ENCODE results near the gene VHLL.
A peak's percentile ranks its signal among the peaks of the same experiment; 100 is the strongest.
"Not testable (repeated sequence)": the region's sequence is repeated elsewhere in the genome, so short reads cannot be mapped to it uniquely, and the experiment has no call there.

The VHLL gene

DNA sequence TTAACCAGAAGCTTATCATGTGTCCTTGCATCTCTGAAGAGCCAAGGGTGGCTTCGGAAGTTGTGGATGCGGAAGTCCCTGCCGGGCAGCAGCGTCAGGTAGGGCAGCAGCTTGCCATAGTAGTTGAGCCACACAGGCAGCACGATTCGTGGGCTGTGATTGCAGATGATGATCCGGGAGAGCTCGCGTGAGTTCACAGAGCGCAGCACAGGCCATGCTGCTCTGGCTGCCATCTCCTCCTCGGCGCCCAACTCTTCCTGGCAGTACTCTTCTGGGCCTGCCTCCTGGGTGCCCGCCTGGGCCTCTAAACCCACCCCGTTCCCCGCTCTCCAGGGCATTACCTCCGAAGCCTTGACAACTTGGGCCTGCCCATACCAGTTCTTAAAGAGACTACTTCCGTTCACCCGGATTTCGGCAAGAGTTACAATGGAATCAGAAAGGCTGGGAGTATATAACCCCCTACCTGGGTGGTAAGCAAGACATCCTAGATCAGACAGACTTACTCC lies at the start of gene VHLL:
TSS of gene VHLL (minus strand) at position 456 of the 506 bp plus-strand sequence. CDS start at position 338, 118 bp downstream.
- no peak for DNase-seq

DNA sequence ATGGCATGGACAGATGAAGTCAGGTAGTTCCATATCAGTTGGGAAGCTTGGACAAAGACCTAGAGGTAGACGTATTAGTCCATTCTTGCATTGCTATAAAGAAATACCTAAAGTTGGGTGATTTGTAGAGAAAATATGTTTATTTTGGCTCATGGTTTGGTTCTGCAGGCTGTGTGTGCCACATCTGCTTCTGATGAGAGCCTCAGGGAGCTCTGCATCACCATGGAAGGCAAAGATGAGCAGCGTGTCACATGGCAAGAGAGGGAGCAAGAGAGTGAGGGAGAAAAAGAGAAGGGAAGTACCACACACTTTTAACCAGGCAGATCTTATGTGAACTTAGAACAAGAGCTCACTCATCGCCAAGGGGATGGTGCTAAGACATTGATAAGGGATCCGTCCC lies 48.2 kb upstream of the VHLL start:
- DNase-seq, result no peak

DNA sequence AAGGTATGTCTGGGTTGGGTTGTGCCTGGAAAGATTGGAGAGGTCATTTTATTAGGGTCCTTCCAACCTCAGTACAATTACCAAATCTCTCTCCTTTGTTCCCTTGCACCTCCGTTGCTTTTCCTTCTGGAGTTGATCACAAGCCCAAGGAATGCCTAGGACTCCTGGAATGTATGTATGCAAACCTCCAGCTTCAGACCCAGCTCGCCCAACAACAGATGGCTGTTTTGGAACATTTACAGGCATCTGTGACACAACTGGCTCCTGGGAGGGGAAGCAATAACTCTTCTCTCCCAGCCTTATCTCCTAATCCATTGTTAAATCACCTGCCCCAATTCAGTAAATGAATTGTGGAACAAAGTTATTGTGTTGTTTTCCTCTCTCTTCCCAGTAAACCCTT lies 47.5 kb upstream of the VHLL start:
- DNase-seq, result no peak

DNA sequence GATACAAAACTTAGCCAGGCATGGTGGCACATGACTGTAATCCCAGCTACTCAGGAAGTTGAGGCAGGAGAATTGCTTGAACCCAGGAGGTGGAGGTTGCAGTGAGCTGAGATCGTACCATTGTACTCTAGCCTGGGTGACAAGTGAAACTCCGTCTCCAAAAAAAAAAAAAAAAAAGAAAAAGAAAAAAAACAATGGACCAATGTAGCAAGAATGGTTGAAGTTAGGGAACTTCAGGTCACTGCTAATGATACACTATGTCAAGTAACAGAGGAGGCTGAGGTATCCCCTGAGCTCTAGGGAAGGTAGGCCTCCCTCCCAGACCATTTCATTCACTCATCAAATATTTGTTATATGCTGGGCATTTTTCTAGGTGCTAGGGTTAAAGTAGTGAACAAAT lies 46.9 kb upstream of the VHLL start:
- not testable (repeated sequence) for DNase-seq

DNA sequence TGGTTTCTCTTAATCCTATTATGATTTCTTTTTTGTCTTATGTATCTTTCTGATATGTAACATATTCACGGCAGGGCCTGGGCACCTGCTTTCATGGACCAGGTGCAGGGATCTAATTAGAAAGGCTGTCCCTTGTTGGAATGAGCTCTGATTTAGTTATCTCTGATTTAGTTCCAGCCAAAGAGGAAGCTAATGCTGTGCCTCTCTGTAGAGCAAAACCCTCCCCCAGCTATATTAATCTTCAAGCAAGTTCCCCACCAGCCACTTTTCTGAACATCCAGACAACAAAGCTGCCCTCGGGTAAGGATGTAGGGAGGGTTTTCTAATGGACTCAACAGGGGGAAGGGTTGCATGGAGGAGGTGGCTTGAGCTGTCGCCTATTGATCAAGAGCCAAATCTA lies 45.3 kb upstream of the VHLL start:
- no peak for DNase-seq

DNA sequence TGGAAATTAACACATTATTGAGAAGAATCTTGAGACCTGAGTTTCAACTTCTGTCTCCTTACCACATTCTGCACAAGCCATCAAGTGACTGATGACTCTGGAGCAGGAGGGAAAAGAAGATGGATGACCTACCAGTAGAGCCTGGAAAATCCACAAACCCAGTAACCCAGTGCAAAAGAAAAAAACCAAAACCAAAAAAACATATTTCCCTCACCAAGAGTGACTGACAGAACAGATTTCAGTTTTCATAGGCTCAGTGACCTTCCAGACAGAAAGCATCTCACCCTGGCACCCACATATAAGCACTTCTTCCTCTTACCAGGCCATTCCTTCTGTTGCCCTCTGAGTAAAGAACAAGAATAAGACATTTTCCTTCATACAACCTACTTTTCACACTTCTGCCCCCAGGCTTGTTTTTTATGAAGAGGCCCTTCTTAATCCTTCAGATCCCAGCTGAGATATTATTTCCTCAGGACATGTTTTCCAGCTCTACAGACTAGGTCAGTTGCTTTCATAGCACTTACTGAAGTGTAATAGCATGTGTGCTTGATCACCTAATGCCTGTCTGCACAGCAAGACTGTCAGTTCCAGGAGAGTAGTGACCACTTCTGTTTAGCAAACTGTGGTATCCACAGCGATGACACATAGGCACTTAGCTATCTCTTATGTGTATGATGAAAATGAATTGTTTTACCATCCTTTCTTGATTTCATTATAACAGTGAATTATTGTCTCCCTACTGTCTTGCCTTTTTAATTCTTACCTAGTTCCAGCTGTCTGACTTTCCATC lies 43.3 kb upstream of the VHLL start:
- no peak for DNase-seq

DNA sequence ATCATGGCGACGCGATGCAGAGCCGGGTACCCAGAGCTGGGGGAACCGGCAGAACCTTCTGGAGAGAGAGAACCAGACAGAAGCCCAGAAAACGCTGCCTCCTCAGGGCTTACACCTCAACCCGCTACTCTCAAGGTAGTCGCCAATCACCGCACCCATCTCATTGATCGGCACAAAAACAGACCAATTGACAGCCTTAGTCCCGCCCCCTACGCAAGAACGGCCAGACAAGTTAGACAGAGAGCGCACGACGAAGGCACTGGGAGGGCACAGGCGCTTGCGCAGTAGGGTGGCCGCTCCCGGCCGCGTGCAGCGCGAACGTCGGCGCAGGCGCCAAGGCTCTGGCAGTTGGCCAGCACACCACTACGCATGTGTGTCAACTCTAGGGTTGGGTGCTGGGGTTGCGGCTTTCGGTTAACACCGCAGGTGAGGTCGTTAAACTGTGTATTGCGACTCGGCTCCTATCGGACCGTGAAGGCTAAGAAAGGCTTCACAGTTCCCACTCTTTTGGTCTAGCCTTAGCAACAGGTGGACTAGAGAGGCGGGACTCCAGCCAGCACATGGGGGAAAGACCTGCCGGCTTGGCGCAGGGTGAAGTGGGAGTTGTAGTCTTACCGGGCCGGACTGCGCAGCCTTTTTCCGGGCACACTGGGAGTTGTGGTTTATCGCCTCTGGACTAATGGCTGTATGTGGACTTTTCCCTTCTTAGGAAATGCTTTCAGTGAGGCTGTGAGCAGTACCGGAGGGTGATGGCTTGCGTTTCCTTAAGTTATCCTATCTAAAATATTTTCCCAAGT lies 39.3 kb upstream of the VHLL start, which contains the start of the genes CCT3 and TSACC:
TSS of gene CCT3 (minus strand) at position 113 of the 797 bp plus-strand sequence. CDS start at position 5, 108 bp downstream.
TSS of gene TSACC (plus strand) at position 347 of the 797 bp plus-strand sequence. CDS start 1,232 bp downstream, outside the sequence.
- DNase-seq, result peak; percentile 99

DNA sequence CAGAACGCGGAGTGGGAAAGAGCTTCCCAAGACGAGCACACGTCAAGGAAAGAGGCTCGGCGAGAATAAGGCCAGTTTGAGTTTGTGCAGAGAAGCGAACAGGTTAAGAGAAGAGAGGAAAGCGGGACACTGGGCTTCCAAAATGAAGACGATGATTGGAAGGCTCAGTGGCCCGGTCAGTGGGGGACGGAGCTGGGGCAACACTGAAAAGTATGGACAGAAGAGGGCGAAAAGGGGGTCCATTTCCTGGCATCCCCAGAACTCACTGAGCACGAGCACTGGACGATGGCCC lies 38.7 kb upstream of the VHLL start:
- DNase-seq, result no peak

DNA sequence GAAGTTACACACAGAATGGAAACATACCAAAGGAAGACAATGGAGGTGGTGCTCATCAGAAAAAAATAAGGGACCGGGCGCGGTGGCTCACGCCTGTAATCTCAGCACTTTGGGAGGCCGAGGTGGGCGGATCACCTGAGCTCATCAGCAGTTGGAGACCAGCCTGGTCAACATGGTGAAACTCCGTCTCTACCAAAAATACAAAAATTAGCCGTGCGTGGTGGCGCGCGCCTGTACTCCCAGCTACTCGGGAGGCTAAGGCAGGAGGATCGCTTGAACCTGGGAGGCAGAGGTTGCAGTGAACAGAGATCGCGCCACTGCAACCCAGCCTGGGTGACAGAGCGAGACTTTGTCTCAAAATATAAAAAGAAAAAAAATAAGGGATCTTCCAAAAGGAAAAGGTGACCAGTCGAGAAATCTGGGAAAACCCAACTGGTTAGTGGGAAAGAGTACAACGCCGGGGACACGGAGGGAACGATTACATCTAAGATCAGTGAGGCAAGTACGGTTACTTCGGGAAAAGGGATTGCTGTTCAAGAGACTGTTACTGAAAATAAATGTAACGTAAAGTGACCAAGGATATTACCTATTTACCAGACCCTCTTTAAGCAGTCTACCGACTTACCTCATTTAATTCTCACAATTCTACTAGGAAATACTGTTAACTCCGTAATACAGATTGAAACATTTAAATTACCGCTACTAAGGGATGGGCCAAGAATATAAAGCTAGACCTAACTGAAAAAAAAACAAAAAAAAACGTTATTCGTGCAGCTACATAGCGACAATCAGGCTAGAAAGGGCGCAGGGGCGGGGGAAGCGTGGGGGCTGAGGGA lies 38.2 kb upstream of the VHLL start:
- no peak for DNase-seq

DNA sequence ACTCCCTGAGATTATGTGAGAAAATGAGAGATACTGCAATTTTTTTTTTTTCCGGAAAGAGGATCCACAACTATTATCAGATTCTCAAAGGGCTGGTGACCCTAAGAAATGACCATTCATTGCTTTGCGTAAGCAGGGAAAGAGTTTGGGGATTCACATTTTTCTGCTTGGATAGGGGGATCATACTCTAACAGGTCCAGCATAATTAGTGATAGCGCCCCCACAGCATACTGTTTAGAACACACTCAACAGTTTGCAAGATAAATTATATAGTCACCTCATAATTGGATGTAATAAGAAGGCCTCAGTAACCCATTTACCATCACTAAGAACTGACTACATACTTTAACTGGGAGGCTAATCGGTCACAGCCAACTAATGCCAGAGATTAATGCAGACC lies 37.1 kb upstream of the VHLL start:
- no peak for DNase-seq

DNA sequence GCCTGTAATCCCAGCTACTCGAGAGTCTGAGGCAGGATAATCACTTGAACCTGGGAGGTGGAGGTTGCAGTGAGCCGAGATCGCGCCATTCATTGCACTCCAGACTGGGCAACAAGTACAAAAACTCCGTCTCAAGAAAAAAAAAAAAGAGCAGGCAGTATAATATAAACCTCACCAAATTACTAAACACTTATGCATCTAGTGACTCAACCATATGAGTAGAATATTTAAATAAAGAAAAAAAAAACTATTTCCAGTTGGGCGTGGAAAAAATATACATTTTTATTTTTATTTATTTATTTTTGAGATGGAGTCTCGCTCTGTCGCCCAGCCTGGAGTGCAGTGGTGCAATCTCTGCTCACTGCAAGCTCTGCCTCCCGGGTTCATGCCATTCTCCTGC lies 24.1 kb upstream of the VHLL start:
- DNase-seq, result not testable (repeated sequence)

DNA sequence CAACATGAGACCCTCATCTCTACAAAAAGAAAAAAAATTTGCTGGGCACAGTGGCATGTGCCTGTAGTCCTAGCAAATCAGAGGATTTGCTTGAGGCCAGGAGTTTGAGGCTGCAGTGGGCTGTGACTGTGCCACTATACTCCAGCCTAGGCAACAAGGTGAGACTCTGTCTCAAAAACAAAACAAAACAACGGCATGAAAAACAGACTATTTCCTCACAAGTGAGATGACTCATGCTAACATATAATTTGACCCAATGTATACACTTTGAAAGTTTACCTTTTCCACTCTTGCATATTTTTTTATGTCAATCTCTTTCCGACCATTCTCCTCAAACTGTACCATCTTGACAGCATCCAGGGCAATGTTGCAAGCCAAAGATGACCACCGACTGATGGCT lies 21.5 kb upstream of the VHLL start:
- no peak for DNase-seq

DNA sequence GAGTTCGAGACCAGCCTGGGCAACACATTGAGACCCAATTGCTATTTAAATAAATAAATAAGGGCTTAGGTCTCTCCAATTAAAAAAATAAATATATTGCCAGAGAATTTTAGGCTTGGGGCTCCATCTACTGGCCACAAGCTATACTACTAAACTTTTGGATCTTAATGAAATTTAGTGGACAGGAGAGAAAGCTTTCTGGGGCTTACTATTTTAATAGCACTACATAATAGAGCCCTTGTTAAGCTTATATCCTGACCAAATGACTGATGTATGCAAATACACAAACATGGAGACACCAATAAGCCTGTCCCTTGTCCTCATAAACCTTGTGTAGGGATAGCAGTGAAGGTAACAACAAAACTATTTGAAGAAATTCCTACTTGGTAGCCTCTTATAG lies 20.6 kb upstream of the VHLL start:
- DNase-seq, result peak; percentile 41

DNA sequence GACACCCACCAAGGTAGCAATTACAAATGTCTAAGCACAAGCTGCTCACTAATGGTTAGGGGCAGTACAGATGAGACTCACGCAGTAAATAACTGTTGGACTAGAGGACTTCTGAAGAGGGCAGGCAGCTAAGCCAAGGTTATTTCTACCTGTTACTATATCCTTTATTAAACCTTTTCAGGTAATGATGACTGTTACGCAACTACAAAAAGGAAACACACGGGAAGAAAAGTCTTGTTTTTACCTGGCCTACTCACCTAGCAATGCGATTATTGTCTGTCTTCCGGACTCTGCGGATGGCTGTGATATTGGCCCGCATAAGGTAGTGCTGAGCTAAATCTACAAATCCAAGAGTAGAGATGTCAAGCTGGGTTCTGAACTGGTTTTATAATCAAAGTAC lies 17.8 kb upstream of the VHLL start:
- no peak for DNase-seq

DNA sequence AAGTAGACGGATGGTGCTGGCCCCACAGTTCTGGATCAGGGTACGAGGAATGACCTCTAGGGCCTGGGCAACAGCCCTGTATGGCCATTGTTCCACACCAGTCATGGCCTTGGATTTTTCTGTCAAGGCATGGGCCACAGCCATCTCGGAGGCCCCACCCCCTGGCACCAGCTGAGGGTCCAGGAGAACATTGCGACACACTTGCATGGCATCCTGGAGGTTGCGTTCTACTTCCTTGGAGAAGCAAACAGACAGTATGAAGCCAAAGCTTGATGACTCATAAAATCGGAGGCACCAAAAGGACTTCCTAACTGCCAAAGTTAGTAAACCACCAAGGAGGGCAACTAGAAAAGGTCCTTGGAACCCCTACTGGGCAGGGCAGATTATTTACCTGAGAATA lies 11.9 kb upstream of the VHLL start:
- no peak for DNase-seq

DNA sequence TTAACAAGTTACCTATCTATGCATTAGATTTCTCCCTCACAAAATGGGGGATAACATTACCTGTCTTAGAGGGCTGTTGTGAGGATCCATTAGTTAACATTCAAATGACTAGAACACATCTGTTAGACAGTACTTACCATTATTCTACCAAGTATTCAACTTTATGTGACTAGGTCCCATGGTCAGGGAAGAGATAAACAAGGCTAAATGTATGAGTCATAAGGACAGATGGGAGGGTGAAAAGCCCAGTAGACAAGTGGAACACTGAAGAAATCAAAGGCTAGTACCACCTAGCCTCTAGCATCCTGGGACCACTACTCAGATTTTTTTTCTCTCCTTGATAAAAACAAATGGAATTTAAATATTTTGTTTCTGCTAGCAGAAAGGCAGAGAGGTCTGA lies 9.0 kb upstream of the VHLL start:
- DNase-seq, result no peak

DNA sequence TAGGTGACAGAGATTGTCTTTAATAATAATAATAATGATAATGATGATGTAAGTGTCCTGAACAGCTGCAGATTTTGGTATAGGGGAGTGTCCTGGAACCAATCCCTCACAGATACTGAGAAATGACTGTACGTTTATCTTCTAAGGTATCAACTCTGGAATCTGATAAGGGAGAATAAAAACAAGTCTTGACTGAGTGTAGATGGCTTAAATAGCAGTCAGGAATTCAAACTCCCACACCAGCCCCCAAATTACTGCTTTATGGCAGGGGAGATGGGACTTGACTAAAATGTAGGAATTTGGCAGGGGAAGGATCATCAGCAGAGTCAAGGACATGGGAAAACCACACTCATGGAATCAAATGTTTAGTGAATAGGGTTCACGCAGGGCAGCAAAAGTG lies 6.1 kb upstream of the VHLL start:
- no peak for DNase-seq

DNA sequence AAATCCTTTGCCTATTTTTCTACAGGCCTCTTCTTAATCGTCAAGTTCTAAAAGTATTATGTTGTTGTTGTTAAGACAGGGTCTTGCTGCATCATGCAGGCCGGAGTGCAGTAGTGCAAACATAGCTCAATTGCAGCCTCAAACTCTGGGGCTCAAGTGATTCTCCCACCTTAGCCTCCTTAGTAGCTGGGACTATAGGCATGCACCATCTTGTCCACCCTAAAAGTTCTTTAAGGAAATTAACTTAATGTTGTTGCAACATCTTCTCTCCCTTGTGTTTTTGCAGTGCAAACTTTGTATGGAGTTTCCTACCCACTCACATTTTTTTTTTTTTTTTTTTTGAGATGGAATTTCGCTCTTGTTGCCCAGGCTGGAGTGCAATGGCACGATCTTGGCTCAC lies 4.1 kb upstream of the VHLL start:
- DNase-seq, result no peak

DNA sequence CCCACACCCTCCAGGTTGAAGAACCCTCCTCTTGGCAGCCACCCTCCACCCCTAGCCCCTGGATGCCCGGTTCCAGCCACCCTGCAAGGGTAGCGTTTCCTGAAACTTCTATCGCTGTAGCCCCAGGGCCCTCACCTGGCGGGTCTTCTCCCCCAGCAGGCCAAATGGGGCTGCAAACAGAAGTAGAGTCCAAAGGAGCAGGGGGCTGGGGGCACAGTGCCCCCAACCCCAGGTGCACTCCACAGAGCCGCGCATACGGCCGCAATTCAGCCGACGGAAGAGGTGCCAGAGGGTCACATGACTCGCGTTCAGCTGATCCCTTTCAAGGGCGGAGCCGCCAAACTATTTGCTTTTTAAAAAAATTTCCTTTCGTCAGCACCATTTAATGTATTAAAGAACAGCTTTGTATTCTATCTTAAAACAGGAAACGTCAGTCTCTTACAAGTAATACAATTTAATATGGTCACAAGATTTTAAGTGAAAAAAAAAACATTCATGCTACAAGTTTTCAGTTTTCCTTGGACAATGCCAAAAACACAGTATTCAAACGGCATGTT lies 3.6 kb downstream of the VHLL start, which contains the start of gene GLMP:
TSS of gene GLMP (minus strand) at position 289 of the 557 bp plus-strand sequence. CDS start at position 255, 34 bp downstream.
- DNase-seq, result peak; percentile 38

DNA sequence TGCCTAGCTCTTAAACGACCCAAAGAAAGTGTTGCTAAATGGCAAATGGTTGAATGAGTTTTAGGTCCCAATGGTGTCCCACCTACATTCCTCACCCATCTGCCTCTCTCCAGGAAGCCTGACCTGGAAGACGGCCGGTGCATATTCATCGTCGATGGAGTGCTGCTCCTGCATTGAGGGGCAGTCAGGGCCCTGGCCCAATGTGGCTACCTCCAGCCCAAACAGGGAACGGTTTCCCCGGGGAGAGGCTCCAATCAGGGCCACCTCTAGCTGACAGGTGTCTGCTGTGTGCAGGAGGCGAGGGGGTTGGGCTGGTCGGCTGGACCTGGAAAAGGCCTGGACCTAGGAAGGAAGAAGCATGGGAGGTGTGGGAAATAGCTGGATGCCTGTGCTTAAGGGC lies 5.2 kb downstream of the VHLL start:
- no peak for DNase-seq

DNA sequence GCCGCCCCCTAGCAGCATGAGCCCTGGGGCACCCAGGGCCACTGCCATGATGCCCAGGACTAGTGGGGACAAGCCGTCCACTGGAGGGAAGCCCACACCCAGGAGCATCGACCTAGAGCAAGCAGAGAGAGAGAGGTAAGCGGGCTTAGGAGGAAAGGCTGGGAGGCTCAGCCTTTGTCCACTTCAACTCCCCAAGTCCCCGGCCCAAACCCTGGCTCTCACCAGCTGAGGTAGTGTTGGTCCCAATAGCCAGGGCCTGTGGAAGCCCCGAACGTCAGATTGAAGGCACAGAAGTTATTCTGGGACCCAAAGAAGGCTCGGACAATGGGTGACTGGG lies 6.0 kb downstream of the VHLL start:
- no peak for DNase-seq

DNA sequence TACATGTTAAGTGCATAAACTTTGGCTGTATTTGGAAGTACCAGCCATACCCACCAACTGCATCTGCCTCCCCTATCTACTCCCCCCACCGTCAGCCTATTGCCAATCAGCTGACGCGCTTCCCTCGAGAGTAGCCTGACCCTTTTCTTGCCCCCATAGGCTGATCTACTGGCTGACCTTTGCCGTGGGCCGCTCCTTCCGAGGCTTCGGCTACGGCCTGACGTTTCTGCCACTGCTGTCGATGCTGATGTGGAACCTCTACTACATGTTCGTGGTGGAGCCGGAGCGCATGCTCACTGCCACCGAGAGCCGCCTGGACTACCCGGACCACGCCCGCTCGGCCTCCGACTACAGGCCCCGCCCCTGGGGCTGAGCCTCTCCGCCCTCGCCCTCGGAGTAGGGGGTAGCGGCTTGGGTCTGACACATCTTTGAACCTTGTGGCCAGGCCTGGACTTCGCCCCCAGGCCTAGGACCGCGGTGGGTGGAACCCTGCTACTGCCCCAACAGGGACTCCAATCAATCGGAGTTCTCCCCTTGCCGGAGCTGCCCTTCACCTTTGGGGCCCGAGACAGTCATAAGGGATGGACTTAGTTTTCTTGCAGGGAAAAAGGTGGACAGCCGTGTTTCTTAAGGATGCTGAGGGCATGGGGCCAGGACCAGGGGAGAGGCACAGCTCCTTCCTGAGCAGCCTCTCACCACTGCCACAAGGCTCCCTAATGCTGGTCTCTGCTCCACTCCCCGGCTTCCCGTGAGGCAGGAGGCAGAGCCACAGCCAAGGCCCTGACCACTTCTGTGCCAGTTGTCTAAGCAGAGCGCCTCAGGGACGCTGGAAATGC lies 7.7 kb downstream of the VHLL start:
- DNase-seq, result peak; percentile 24

Data from NCI-H1048 (cell line).